LNCaP clone FGC (cell line): ENCODE measurements around the gene RYR3.

Source experiments
- DNase-seq: peaks from one replicate; pipeline ENCODE4 v3.0.0-alpha.2; 2011; ENCODE audit warnings: low read depth
- H3K4me3 ChIP-seq: 2 replicates; pipeline ENCODE4 v1.5.1; 2011; ENCODE audit warnings: mild to moderate bottlenecking, low read depth, low read length, control low read depth
- CTCF ChIP-seq: IDR thresholded peaks from 2 replicates; pipeline ENCODE4 v1.5.1; 2012; ENCODE audit warnings: mild to moderate bottlenecking; ENCODE audit not compliant: control insufficient read depth, insufficient read depth; ENCODE audit errors: extremely low read depth

The RYR3 gene

GRCh38 chr15:33283576-33283975 is 27.2 kb upstream of the RYR3 start:
- no peak overlapping the region for H3K4me3 ChIP-seq
- DNase-seq: no peak
- no peak for TF ChIP-seq CTCF

- no peak overlapping the region for H3K4me3 ChIP-seq
- no peak for DNase-seq
- no peak for TF ChIP-seq CTCF
Observed at GRCh38 chr15:33284336-33284735, 26.4 kb upstream of the RYR3 start.

- peak; percentile 68 for TF ChIP-seq CTCF
- DNase-seq: peak; percentile 32
- no peak overlapping the region for H3K4me3 ChIP-seq
Observed at GRCh38 chr15:33292717-33293307, 18.0 kb upstream of the RYR3 start.

DNA sequence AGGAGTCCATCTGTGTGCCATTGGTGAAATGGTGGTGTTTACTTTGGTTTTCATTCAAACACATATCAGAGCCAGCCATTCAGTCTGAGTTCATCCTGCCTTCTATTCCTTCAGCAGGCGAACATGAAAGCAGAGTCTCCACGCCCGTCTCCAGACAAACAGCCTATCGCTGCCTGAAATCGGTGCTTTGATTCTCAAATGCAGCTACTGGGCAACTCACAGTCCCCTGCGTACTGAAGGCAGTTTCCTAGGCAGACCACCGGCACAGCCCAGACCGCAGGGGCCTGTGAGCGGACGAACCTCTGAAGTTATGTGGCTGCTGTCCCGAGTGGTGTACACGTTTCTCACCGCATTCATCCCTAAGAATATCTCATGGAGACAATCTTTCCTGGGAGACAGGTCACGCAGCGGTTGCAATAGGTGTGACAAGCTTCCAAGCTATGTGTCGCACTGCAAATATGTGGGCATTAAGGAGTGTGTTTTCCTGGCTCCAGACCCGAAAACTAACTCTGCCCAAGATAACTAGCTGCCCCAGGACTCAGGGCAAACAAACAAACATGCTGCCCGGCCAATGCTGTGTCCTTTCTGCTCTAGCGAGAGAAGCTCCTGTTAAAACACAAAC is 16.9 kb upstream of the RYR3 start:
- no peak for TF ChIP-seq CTCF
- H3K4me3 ChIP-seq: peak overlapping the region; percentile 28
- peak; percentile 17 for DNase-seq

DNA sequence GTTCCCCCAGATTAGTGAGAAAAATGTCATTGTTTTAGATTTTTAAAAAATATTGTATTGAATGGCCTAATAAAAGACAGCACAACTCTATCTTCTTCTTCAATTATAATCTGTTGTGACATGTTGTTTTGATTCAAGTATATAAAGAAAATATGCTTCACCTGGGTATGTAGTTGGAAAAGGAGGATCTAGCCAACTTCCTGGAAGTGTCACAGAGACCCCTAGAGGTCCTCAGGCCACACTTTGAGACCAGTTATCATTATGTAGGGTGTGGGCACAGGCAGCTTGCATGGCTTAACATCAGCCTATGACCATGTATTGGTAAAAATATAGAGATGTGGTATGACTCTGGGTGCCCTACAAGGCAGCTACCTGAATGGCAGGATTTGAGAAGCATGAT is 14.7 kb upstream of the RYR3 start:
- no peak for DNase-seq
- no peak overlapping the region for H3K4me3 ChIP-seq
- TF ChIP-seq CTCF: no peak

- H3K4me3 ChIP-seq: no peak overlapping the region
- no peak for DNase-seq
- TF ChIP-seq CTCF: no peak
Observed at GRCh38 chr15:33296856-33297255, 13.9 kb upstream of the RYR3 start.

DNA sequence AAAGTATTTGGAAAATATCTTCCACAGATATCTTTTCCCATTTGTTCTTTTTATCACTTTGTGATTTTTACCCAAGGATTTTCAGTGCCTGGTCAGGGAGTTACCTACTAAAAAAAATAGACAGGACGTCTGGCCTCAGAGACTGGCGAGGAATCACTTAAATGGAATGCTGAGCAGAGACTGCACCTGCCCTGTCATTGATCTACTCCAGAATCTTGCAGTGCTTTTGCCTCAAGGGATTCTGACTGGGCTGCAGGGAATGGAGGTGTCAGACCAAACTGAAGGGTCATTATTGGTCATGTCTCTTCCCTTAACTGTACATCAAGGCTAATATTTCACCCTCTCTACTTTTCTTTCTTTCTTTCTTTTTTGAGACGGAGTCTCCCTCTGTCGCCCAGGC is 12.1 kb upstream of the RYR3 start:
- TF ChIP-seq CTCF: no peak
- H3K4me3 ChIP-seq: no peak overlapping the region
- no peak for DNase-seq
